Measurements from ENCODE around the gene HOXA4.

Gene HOXA4

GRCh38 chr7:27126596-27127327 lies 3.8 kb downstream of the HOXA4 start:
- Histone ChIP-seq H3K4me1 (ENCODE audit: insufficient read depth, low read length, poor library complexity, severe bottlenecking) (no peaks in the 10 kb centered on the region), H3K27me3 (ENCODE audit: insufficient read depth, low read length, poor library complexity, severe bottlenecking) (no peaks in the 10 kb centered on the region), H3K4me3 (ENCODE audit: low read length, poor library complexity, severe bottlenecking) (no peak overlapping the region), H4K20me1 (ENCODE audit: insufficient read depth, low read length, poor library complexity, severe bottlenecking) (peaks cover 61% of the 10 kb centered on the region), H3K4me2 (ENCODE audit: low read depth, low read length, poor library complexity, severe bottlenecking) (no peak overlapping the region), H3K79me2 (ENCODE audit: insufficient read depth, low read length) (peaks cover 98% of the 10 kb centered on the region), H3K36me3 (ENCODE audit: insufficient read depth, low read length) (peaks cover 86% of the 10 kb centered on the region), H3K9ac (ENCODE audit: low read depth, low read length, poor library complexity, severe bottlenecking) (no peak overlapping the region), H2AFZ (ENCODE audit: low read length) (no peak overlapping the region), H3K9me2 (replicated peaks; ENCODE audit: low read depth, low read length) (no peaks in the 10 kb centered on the region), H3K9me3 (ENCODE audit: insufficient read depth, low read depth, low read length) (no peaks in the 10 kb centered on the region), H3F3A (ENCODE audit: low read depth) (no peaks in the 10 kb centered on the region)
- TF ChIP-seq CTCF (conservative IDR thresholded peaks at IDR 0.05; ENCODE audit: low read length), result no peak
- no peak for TF ChIP-seq EZH2phosphoT487 (IDR thresholded peaks at IDR 0.05; ENCODE audit: borderline replicate concordance)

- H3K36me3 ChIP-seq (ENCODE audit: insufficient read depth, low read length), result peaks cover 88% of the 10 kb centered on the region; the same call in 1 of the 2 replicates
- TF ChIP-seq CTCF (conservative IDR thresholded peaks at IDR 0.05; ENCODE audit: low read length) (no peak), EZH2phosphoT487 (IDR thresholded peaks at IDR 0.05; ENCODE audit: borderline replicate concordance) (no peak)
- H3K4me1 ChIP-seq (ENCODE audit: insufficient read depth, low read length, poor library complexity, severe bottlenecking), result no peaks in the 10 kb centered on the region
- no peaks in the 10 kb centered on the region for H3K9me3 ChIP-seq (ENCODE audit: insufficient read depth, low read depth, low read length)
- no peaks in the 10 kb centered on the region for H3K9me2 ChIP-seq (replicated peaks; ENCODE audit: low read depth, low read length)
- H3K9ac ChIP-seq (ENCODE audit: low read depth, low read length, poor library complexity, severe bottlenecking), result no peak overlapping the region
- no peak overlapping the region for H3K4me3 ChIP-seq (ENCODE audit: low read length, poor library complexity, severe bottlenecking)
- no peak overlapping the region for H2AFZ ChIP-seq (ENCODE audit: low read length)
- no peaks in the 10 kb centered on the region for H3F3A ChIP-seq (ENCODE audit: low read depth)
- H3K27me3 ChIP-seq (ENCODE audit: insufficient read depth, low read length, poor library complexity, severe bottlenecking), result no peaks in the 10 kb centered on the region
- H3K4me2 ChIP-seq (ENCODE audit: low read depth, low read length, poor library complexity, severe bottlenecking), result no peak overlapping the region
- peaks cover 98% of the 10 kb centered on the region for H3K79me2 ChIP-seq (ENCODE audit: insufficient read depth, low read length)
- peaks cover 61% of the 10 kb centered on the region for H4K20me1 ChIP-seq (ENCODE audit: insufficient read depth, low read length, poor library complexity, severe bottlenecking)
Measured at GRCh38 chr7:27125986-27126394, 4.6 kb downstream of the HOXA4 start.

- H3K4me2 ChIP-seq (ENCODE audit: low read depth, low read length, poor library complexity, severe bottlenecking), result no peak overlapping the region
- no peak overlapping the region for H2AFZ ChIP-seq (ENCODE audit: low read length)
- no peaks in the 10 kb centered on the region for H3K9me3 ChIP-seq (ENCODE audit: insufficient read depth, low read depth, low read length)
- H3F3A ChIP-seq (ENCODE audit: low read depth), result no peaks in the 10 kb centered on the region
- H3K9ac ChIP-seq (ENCODE audit: low read depth, low read length, poor library complexity, severe bottlenecking), result no peak overlapping the region
- H3K4me1 ChIP-seq (ENCODE audit: insufficient read depth, low read length, poor library complexity, severe bottlenecking), result no peaks in the 10 kb centered on the region
- no peaks in the 10 kb centered on the region for H3K27me3 ChIP-seq (ENCODE audit: insufficient read depth, low read length, poor library complexity, severe bottlenecking)
- TF ChIP-seq EZH2phosphoT487 (IDR thresholded peaks at IDR 0.05; ENCODE audit: borderline replicate concordance), result no peak
- TF ChIP-seq CTCF (conservative IDR thresholded peaks at IDR 0.05; ENCODE audit: low read length), result no peak
- no peaks in the 10 kb centered on the region for H3K9me2 ChIP-seq (replicated peaks; ENCODE audit: low read depth, low read length)
- peaks cover 95% of the 10 kb centered on the region; the same call in 1 of the 2 replicates for H3K36me3 ChIP-seq (ENCODE audit: insufficient read depth, low read length)
- H3K4me3 ChIP-seq (ENCODE audit: low read length, poor library complexity, severe bottlenecking), result no peak overlapping the region
- H4K20me1 ChIP-seq (ENCODE audit: insufficient read depth, low read length, poor library complexity, severe bottlenecking), result peaks cover 61% of the 10 kb centered on the region
- H3K79me2 ChIP-seq (ENCODE audit: insufficient read depth, low read length), result peaks cover 99% of the 10 kb centered on the region
Measured at GRCh38 chr7:27124902-27125689, 5.5 kb downstream of the HOXA4 start.

Data from Loucy (cell line).